Activated effector memory CD4-positive, alpha-beta T cell treated with anti-CD3 and anti-CD28 coated beads, Interleukin-2, amount 50 U/mL, for 16 hours (primary cell): ENCODE data around the gene CENPO.

Source experiments
- DNase-seq: peaks from one replicate; pipeline ENCODE4 v3.0.0-alpha.2; 2020

Gene CENPO

GRCh38 chr2:24839729-24840128, 46.5 kb downstream of the CENPO start:
- DNase-seq = no peak

- no peak for DNase-seq
Observed at GRCh38 chr2:24840164-24840869, 47.1 kb downstream of the CENPO start.

- no peak for DNase-seq
Observed at GRCh38 chr2:24840962-24841945, 48.0 kb downstream of the CENPO start.

GRCh38 chr2:24842081-24843050, 49.1 kb downstream of the CENPO start:
- no peak for DNase-seq

- no peak for DNase-seq
Observed at GRCh38 chr2:24843330-24843860, 50.2 kb downstream of the CENPO start.

- no peak for DNase-seq
Observed at GRCh38 chr2:24844023-24844685, 50.9 kb downstream of the CENPO start.

GRCh38 chr2:24845691-24846090, 52.5 kb downstream of the CENPO start:
- no peak for DNase-seq

GRCh38 chr2:24850944-24851343, 57.7 kb downstream of the CENPO start:
- DNase-seq = no peak

- no peak for DNase-seq
Observed at GRCh38 chr2:24852026-24852425, 58.8 kb downstream of the CENPO start.

GRCh38 chr2:24852431-24853020, 59.3 kb downstream of the CENPO start:
- no peak for DNase-seq

GRCh38 chr2:24853046-24853445, 59.8 kb downstream of the CENPO start:
- DNase-seq = no peak

- no peak for DNase-seq
Observed at GRCh38 chr2:24853996-24854395, 60.8 kb downstream of the CENPO start.

GRCh38 chr2:24855022-24855622, 61.9 kb downstream of the CENPO start:
- no peak for DNase-seq

- no peak for DNase-seq
Observed at GRCh38 chr2:24855726-24856125, 62.5 kb downstream of the CENPO start.

GRCh38 chr2:24856791-24857211, 63.6 kb downstream of the CENPO start:
- DNase-seq = no peak

GRCh38 chr2:24857746-24858145, 64.5 kb downstream of the CENPO start:
- no peak for DNase-seq

GRCh38 chr2:24858996-24859395, 65.8 kb downstream of the CENPO start:
- DNase-seq = no peak

GRCh38 chr2:24859968-24860600, 66.9 kb downstream of the CENPO start:
- DNase-seq = no peak

GRCh38 chr2:24860631-24861030, 67.4 kb downstream of the CENPO start:
- DNase-seq = no peak

GRCh38 chr2:24861500-24861899, 68.3 kb downstream of the CENPO start:
- no peak for DNase-seq

GRCh38 chr2:24863641-24864040, 70.4 kb downstream of the CENPO start:
- no peak for DNase-seq
